ENCODE measurements around the gene ARHGAP15. TPM values are rescaled to one million over a fixed set of nuclear protein-coding genes. Genes with fewer than 3 reads are reported as not detected.

Gene ARHGAP15
- total and polyA plus RNA-seq, 10 donors = 55.8 to 219 (median 130) TPM

- Histone ChIP-seq H3K4me1 (peaks cover 0 to 6% (median 0%) of the 10 kb centered on the region in 6 donors), H3K27ac (no peak overlapping the region), H3K4me3 (no peak overlapping the region), H3K9me3 (no peaks in the 10 kb centered on the region), H3K27me3 (replicated peaks in 1 of 7) (no peaks in the 10 kb centered on the region), H3K36me3 (peaks cover 0 to 22% (median 0%) of the 10 kb centered on the region in 6 donors)
- WGBS, 5 donors = 87 to 93% (median 91%) methylated on average over 7 of the region's 7 CpGs
- TF ChIP-seq POLR2AphosphoS5 (IDR thresholded peaks at IDR 0.05) = peak in 1 of 3 donors; percentile 7
- TF ChIP-seq POLR2A (IDR thresholded peaks at IDR 0.05) = no peak
- DNase-seq = no peak
- intact Hi-C loops (cut with DNase I; ENCODE audit: low total_unique reads) = no loop called here
Measured at GRCh38 chr2:143469323-143469722, 340.1 kb downstream of the ARHGAP15 start.

DNA sequence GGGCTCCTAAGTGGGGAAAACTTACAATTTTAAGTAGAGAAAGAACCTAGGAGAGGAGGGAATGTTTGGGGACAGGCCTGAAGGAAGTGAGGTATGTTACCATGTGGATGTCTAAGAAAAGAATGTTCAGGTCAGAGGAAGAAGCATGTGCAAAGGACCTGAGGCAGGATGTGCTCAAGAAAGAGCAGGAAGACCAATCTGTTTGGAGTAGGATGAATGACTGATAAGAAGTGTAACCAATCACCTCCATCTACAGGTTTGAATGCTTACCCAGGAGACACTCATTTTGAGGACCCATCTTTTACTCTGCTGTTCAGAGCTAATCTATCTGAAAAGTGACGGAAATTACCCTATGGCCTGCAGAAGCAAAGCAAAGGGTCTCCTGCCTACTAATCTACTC, 342.3 kb downstream of the ARHGAP15 start:
- Histone ChIP-seq H3K36me3 (peaks cover 0 to 22% (median 0%) of the 10 kb centered on the region in 6 donors), H3K4me3 (no peak overlapping the region), H3K9me3 (no peaks in the 10 kb centered on the region), H3K27me3 (replicated peaks in 1 of 7) (no peaks in the 10 kb centered on the region), H3K27ac (no peak overlapping the region), H3K4me1 (peaks cover 0 to 16% (median 5%) of the 10 kb centered on the region in 6 donors)
- TF ChIP-seq CTCF (IDR thresholded peaks at IDR 0.05 in 8 of 11, conservative IDR thresholded peaks at IDR 0.05 in 3 of 11) (no peak), POLR2A (IDR thresholded peaks at IDR 0.05) (no peak), POLR2AphosphoS5 (IDR thresholded peaks at IDR 0.05) (no peak)
- 93 to 100% (median 96%) methylated on average over 1 of the region's 1 CpG for WGBS, 5 donors
- DNase-seq = no peak
- intact Hi-C loops (cut with DNase I; ENCODE audit: low total_unique reads) = no loop called here

DNA sequence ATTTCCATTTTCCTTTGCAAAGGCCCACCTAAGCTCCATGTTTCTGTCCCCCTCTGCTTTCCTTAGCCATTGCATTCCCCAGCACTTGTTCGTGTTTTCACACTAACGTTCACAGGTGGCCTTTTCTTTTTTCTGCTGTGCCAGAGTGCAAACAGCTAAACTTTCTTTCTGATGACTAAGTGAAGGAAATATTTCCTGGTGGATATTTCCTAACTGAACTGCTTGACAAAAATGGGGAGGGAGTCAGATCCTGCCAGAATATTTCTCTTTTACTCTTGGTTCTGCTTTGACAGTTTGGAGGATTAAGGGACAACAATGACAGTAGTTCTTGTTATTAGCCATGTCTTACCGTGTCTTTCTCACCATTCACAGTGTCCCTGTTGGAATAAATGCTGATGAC, 344.0 kb downstream of the ARHGAP15 start:
- DNase-seq = no peak
- 67 to 91% (median 76%) methylated on average over 3 of the region's 3 CpGs for WGBS, 5 donors
- Histone ChIP-seq H3K4me1 (peaks cover 0 to 26% (median 5%) of the 10 kb centered on the region in 6 donors), H3K9me3 (no peaks in the 10 kb centered on the region), H3K36me3 (peaks cover 0 to 22% (median 0%) of the 10 kb centered on the region in 6 donors), H3K27me3 (replicated peaks in 1 of 7) (no peaks in the 10 kb centered on the region), H3K4me3 (no peak overlapping the region), H3K27ac (peak overlapping the region in 5 of 8 donors; percentile 18 to 68 (median 67))
- intact Hi-C loops (cut with DNase I; ENCODE audit: low total_unique reads) = no loop called here
- TF ChIP-seq POLR2AphosphoS5 (IDR thresholded peaks at IDR 0.05) (no peak), CTCF (IDR thresholded peaks at IDR 0.05 in 8 of 11, conservative IDR thresholded peaks at IDR 0.05 in 3 of 11) (no peak), POLR2A (IDR thresholded peaks at IDR 0.05) (no peak)

DNA sequence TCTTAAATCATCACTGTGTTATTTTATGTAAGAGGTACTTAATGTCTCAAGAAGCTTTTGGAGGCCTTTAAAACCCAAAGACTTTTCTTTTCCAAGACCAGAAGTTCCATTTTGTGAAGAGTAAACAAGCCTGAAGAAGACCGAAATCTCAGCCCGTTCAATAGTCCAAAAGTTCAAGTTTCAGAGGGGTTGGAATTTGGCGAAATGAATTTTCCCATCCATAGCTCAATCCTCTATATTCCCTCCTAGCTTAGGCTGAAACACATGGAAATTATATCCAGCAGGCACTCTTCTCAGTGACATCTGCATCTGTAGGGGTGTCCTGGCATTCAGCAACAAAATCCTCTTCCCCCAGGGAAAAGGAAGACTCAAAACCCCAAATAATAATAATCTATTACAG, 344.6 kb downstream of the ARHGAP15 start:
- DNase-seq = no peak
- Histone ChIP-seq H3K9me3 (no peaks in the 10 kb centered on the region), H3K27me3 (replicated peaks in 1 of 7) (no peaks in the 10 kb centered on the region), H3K36me3 (peaks cover 0 to 22% (median 0%) of the 10 kb centered on the region in 6 donors), H3K27ac (peak overlapping the region in 7 of 8 donors; percentile 1 to 68 (median 65)), H3K4me3 (no peak overlapping the region), H3K4me1 (peaks cover 0 to 26% (median 5%) of the 10 kb centered on the region in 6 donors)
- TF ChIP-seq POLR2AphosphoS5 (IDR thresholded peaks at IDR 0.05) (no peak), POLR2A (IDR thresholded peaks at IDR 0.05) (no peak), CTCF (IDR thresholded peaks at IDR 0.05 in 8 of 11, conservative IDR thresholded peaks at IDR 0.05 in 3 of 11) (no peak)
- 85 to 97% (median 93%) methylated on average over 3 of the region's 3 CpGs for WGBS, 5 donors
- intact Hi-C loops (cut with DNase I; ENCODE audit: low total_unique reads) = no loop called here

Measured in spleen (tissue), 11 donors.